ENCODE measurements around the gene UBL4A. TPM values are rescaled to one million over a fixed set of nuclear protein-coding genes. Genes with fewer than 3 reads are reported as not detected.
A peak's percentile ranks its signal among the peaks of the same experiment; 100 is the strongest.

UBL4A gene
- 23.1 TPM for polyA plus RNA-seq (2013, experiment 1 of 2; ENCODE audit: insufficient read length)
- polyA plus RNA-seq (2013, experiment 2 of 2; ENCODE audit: insufficient read length) = 20.3 TPM

DNA sequence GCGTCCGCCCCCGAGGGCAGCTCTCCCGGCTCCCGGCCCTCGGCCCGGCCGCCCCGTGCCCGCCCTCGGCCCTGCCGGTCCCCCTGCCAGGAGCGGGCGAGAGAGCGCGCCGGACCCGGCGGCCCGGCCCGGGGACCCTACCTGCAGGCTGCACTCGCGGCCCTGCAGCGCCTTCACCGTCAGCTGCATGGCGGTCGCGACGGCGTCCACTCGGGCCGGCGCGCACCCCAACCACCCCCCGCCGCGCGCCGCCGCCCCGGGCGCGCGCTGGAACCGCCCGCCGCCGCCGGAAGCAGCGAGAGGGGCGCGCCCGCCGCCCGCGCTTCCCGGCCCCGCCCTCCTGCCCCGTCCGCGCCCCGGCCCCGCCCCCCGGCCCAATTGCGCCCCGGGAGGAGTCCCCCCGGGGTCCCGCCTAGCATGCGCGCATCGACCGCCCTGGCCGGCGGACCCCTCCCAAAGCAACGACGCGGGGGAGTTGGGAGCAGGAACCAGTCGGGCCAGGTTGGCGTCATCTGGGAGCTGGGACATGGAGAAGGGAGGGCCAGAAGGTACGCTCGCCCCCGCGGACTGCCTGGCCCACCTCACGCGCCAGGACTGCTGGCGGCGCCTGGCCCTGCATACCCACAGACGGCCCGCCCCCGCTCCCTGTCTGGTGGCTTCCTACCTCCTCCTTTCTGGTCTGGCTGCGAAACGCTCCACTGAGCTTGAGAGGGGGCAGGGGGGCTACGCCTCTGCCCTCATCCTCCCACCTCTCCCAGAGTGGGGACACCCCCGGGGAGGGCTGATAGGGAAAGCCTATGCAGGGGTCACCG is at the start of gene UBL4A:
TSS of gene UBL4A (minus strand) at position 220 of the 812 bp plus-strand sequence. CDS start at position 189, 31 bp downstream.
- peak; percentile 49 for DNase-seq

- DNase-seq = no peak
Measured at GRCh38 chrX:154535892-154536291, 49.5 kb upstream of the UBL4A start.

DNA sequence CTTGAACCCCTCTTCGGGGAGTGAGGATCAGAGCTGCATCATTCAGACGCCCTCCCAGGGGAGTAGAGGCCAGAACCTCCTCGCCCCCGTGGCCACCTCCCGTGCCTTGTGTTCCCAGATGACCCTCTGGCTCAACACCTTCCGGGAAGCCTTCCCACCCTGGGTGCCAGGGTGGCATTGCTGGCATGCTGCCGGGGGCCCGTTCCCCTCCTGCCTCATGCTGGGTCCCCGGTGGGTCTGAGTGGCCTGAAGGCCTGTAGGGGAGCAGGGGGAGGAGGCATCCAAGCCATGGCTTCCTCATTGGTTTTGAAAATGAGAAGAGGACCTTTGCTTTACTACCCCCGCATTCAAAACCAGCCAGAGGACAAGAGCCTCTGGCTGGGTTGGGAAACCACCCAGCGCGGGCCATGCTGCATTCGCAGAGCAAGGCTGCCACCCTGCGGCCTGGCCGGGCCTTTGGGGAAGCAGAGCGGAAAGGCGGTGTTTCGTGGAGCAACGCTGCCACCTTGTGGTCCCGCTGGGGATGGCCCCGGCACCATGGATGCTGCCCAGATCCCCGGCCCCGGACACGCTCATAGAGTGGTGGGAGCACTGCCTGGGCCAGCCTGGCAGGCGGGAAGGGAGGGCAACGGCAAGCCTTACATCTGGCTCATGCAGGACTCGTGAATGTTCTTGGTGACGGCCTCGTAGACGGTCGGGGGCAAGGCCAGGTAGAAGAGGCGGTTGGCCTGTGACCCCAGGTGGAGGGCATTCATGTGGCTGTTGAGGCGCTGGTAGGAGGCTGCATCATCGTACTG is 48.3 kb upstream of the UBL4A start:
- DNase-seq = peak; percentile 82

- DNase-seq = no peak
Measured at GRCh38 chrX:154532690-154533089, 46.3 kb upstream of the UBL4A start.

DNA sequence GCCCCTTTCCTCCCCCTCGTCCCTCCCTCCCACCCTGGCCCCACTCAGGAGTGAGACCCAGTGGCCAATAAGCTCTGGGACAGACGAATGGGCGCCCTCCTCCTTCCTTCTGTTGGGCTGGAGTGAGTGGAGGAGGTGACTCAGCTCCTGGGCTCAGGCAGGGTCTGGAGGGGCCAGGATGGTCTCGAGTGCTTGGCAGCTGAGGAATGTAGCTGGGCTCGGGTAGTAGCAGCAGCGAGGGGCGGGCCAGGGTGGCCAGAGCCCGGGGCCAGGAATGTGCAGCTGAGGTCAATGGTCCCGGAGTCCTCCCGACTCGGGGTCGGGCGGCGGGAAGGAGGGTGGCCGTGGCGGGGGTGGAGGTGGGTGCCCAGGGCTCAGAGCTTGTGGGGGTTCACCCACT is 45.2 kb upstream of the UBL4A start:
- DNase-seq = peak; percentile 46

DNA sequence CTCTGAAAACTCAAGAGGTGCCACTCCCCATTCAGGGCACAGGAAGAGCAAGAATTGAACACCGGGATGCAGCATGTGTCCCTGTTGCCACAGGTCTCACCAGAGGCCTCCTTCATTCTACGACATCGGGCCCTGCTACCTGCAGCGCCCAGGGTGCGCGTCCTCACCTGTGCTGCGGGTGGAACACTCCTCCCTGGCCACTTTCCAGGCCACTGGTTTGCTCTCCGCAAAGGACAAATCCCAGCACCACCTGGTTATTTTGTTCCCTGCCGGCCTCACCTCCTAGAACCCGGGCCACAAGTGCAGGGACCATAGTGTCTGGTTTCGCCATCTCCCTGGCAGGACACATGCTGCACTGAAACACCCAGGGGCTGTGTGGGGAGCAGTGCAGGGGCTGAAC is 43.9 kb upstream of the UBL4A start:
- no peak for DNase-seq

GRCh38 chrX:154529206-154529612 is 42.8 kb upstream of the UBL4A start:
- no peak for DNase-seq

GRCh38 chrX:154526901-154527675 is 40.7 kb upstream of the UBL4A start:
- peak; percentile 76 for DNase-seq

DNA sequence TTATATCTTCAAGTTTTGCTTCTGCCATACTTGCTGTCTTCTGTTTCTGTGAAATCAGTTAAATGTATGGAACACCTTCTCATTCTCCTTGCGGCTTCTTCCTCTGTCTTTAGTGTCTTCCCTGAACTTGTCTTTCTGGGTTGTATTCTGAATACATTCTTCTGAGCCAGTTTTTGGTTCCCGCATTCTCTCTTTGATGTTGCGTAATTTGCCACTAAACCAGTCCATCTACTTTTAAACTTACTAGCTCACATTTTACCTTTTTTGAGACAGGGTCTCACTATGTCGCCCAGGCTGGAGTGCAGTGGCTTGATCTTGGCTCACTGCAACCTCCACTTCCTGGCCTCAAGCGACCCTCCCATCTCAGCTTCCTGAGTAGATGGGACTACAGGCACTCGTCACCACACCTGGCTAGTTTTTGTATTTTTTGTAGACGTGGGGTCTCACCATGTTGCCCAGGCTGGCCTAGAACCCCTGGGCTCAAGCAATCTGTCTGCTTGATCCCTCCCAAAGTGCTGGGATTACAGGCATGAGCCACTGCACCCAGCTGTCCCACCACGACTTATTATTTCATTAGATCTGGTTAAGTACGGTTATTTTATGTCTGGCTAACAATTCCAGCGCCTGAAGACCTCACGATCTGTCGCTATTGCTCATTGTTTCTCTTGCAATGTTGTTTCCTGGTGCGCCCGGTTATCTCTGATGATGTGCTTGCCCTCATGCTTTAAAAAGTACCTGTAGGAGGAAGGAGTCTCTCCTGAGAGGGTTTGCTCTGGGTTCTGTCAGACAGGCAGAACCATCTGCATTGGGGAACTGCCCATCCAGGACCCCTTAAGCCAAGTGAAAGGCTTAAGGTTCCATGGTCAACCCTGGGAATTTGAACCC is 39.4 kb upstream of the UBL4A start:
- no peak for DNase-seq

GRCh38 chrX:154519389-154519788 is 33.0 kb upstream of the UBL4A start:
- no peak for DNase-seq

DNA sequence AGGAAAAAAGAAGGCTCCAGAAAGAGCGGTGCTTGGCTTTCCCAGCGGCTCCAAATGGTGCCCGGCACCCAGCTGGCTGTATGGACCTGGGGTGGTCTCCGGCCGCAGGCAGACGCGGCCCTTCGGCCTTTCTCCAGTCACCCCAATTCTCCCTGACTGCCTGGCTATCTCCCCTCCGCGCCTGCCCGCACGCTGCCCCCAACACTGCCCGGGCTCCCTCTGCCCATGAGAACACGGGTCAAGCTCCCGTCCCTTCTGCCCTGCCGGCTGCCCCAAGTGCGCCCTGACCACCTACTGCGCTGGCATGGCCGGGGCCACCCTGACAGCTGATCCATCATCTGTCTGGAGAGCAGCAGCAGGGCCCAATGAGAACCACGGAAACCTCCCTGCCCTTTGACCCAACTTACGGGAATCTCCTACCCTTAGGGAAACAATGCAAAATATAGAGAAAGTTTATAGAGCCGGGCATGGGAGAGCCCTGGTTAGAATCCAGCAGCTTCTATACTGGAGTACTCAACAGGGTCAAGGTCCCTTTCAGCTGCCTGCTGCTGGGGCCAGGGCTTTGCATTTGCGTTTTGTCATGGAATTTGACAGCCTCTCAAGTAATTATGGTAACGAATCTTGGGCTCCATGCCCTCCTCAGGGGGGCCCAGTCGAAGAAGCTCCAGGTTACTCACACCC is 30.8 kb upstream of the UBL4A start:
- DNase-seq = no peak

DNA sequence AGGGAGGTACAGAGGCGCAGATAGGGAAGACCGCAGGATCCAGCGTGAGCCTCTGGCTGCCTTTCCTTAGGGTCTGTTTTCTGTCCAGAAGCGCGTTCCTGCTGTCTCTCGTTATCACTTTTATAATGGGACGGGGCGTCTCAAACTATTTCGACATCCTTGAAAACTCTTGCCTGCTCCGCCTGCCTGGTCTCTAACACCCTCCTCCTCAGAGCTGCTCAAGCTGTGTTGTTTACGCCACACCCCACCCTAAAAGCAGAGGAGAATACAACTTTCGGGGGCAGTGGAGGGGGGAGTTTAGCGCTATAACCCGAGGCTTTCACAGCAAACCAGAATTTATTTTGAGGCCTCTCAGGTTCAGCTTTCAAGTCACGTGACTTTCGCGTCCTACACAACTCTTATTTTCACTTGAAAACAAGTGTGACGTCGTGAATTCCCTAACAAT is 30.3 kb upstream of the UBL4A start:
- DNase-seq = peak; percentile 28

DNA sequence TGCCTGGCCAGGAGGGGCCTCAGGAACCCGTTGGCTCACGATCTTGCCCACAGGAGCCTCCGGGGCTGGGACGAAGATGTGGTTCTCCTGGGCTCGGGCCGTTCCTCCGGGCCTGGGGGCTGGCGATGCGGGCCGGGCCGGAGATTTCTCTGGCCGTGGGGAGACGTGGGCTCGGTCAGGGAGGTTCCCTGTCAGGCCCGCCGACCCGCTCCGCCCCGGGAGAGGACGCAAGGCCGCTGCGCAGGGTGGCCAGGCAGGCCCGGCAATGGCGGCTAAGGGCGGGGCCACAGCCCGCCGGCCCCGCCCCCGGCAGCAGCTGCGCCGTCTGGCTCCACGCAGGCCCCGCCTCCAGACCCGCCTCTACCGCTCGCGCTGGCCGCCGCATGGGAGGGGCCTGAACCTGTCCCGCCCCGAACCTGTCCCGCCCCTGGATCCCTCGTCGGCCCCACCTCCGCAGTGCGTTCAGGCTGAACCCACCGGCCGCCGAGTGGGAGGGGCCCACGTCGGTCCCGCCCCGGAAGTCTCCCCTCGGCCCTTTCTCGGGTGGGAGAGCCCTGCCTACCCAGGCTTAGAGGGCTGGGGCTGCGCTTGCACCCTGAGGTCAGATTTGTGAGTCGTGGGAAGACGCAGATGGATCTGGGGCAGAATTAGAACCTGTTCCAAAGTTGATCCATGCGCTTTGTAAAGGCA is 29.7 kb upstream of the UBL4A start, which contains the start of gene FAM3A:
TSS of gene FAM3A (minus strand) at position 267 of the 690 bp plus-strand sequence. CDS start 460 bp downstream, outside the sequence.
- peak; percentile 91 for DNase-seq

DNA sequence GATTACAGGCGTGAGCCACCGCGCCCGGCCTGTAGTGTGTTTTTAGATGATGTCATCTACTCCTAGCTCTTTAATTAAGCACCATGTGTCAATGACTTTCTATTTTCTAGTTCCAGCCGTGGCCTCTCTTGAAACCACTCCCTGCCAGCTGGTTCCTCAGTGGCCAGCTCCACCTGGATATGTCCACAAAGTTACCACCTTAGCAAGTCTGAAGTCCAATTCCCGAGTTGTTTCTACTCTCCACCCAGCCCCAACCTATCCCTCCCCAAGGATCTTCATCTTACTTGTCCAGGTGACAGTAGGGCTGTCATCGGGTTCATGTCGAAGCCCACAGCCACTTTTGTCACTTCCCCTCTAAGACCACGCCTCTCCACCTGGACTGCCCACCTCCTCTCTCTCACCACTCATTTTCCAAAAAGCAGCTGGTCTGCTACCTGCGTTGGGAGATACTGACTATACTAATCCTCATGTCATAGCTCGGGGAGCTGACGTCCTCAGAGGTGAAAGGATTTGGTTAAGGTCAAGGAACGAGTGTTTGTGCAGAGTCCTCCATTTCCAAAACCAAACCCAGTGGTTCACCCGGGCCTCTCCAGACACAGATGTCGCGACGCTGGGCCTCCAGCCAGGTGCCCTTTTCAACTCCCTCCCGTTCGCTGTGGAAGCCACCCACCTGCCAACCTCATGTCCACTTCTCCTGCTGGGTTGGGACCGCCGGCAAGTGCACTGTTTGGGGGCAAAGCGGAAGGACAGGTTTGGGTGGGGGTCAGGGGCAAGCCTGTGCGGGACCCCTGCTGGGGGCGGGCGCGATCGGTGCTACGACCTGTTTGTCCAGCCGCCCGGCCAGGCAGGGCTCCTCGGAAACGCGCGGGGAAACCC is 28.9 kb upstream of the UBL4A start:
- DNase-seq = no peak

DNA sequence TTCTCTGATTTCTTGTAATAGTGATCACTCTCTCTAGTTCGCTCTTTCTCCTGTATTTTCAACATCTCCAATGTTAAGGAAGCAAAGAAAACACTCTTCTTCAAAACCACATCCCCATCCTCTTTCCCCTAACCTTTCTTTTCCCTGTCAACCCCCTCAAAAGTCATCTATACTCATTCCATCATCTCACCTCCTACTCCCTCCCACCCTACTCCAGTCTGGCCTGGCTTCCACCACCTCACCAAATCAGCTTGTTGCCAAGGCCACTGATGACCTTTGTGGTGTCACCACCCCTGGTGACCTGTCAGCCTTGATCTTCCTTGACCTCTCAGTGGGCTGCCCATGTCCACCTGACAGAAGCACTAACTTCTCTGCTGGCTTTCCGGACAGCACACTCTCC is 27.3 kb upstream of the UBL4A start:
- DNase-seq = no peak

DNA sequence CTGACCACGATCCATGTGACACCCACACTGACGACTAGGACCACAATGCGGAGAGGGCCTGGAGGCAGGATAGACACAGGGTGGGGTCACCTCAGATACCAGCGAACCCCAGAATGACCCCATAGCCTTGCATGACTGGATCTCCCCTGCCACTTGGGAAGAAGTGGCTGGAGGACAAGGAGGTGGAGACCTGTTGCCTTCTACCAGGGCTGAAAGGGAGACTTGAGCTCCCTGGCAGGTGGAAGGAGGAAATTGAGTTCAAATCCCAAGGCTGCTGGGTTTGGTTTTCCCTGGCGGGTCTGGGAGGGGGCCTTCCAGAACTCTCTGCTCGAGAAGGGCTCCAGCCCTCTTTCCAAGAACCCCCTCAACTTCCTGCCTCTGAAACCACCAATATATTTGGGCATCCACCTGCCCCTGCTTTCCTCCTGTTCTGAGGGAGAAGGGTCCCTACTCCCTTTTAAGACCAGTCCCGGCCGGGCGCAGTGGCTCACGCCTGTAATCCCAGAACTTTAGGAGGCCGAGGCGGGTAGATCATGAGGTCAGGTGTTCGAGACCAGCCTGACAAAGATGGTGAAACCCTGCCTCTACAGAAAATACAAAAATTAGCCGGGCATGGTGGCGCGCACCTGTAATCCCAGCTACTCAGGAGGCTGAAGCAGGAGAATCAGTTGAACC is 26.6 kb upstream of the UBL4A start:
- DNase-seq = no peak

DNA sequence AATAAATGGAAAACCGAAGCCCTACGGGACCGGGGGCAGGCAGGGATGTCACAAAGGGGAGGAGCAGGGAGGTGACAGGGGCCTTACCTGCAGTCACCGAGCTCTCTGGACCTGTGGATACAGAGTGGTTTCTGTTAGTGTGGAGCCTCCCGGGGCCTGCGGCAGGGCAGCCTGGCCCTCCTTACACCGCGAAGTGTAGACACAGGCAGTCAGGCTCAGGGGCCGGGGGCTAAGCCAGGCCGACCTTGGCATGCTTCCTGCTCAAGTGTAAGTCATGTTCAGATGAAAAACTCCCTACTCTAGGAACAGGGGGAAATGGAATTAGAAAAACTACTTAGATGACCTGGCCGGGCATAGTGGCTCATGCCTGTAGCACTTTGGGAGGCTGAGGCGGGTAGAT is 25.3 kb upstream of the UBL4A start:
- no peak for DNase-seq

- no peak for DNase-seq
Measured at GRCh38 chrX:154509455-154509854, 23.0 kb upstream of the UBL4A start.

DNA sequence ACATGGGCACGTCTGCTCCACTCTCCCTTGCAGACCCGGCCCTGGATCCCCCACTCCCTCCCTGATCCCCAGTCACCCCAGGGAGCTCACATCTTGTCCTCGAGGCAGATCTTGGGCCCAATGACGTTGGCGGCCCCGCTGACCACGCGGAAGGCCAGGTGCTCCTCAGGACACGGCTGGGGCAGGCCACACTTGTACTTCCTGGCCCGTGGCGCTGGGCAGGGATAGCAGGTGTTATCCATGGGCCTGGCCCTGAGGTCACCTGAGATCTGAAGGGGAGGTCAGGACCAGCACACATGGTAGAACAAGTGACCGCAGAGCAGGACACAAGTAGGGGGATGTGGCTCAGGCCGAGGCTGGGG is 21.9 kb upstream of the UBL4A start:
- no peak for DNase-seq

All from fibroblast of skin of scalp (primary cell).